ENCODE measurements around the gene MRPL33.

MRPL33 gene

DNA sequence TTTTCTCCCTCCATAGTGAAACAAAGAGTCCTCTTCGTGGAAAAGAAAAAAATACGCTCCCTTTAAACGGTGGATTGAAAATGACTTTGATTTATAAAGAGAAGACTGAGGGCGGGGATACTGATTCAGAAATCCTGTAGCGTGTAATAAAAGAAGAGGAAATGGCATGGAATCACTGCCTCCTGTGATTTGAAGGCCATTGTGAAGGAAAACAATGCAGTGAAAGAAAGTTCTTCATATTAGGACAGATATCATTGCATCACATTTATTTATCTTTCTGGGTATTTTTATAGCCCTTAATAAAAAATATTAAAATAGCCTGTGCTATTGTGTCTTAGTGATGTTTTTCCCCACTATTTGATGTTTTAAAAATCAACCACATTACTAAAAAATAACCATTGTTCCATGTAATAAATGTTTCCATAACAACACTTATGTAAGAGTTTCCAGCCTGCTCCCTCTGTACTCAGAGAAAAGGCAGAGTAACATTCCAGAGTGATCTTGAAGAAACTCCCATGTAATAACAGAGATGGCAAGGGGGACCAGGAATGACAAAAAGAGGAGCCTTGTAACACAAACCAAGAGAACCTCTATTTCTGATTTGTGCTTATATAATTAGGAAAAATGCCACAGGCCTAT lies 8.0 kb downstream of the MRPL33 start:
- DNase-seq, result no peak

- no peak for DNase-seq
Observed at GRCh38 chr2:27781496-27781895, 10.0 kb downstream of the MRPL33 start.

DNA sequence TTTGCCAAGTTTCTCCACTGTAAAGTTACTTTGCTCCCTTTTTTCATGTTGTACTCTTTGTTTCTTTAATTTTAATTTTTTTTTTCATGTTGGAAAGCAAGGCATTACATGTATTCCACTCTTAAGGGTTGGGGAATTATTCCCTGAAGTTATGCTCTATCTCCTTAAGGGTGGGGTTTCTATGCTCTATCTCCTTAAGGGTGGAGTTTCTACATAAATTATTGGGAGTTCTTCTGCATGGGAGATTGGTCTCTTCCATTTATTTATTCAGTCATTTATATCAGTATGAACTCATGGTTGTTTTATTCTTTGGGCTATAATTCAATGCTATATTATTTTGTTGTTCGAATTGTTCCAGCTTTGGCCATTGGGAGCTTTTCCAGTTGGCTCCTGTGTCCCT lies 11.2 kb downstream of the MRPL33 start:
- DNase-seq, result no peak

GRCh38 chr2:27790796-27791195 lies 19.3 kb downstream of the MRPL33 start:
- DNase-seq, result no peak

GRCh38 chr2:27792759-27793158 lies 21.2 kb downstream of the MRPL33 start:
- DNase-seq, result no peak

DNA sequence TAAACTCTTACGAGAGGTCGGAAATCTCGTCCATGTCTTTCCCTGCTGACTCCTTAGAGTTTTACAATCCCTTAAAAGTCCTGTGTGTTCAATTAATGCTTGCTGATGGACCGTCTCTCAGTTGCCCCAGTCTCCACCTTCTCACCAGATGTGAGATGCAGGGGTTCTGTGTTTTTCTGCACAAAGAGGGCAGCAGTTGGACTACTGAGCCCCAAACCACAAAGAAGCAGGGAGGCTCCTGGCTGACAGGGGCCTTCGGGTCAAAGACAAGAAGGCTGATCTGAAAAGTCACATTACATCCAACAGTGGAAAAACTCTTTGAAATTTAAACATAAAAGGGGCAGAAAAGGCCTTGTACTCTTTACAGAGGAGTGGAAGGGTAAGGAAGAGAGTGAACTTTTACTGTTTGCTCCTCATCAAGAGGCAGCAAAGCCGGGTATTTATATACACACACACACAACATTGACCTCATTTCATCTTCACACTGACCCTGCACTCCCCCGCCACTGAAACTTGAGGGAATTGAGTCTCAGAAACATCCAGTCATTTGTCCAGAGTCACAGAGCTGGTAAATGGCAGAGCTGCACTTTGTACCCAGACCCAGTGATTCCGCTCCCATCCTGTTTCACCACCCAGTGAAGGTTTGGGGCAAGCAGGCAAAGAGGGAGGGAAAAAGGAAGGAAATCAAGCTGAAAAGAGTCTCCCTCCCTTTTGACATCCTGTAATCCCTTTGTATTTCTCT lies 23.7 kb downstream of the MRPL33 start:
- no peak for DNase-seq

- no peak for DNase-seq
Observed at GRCh38 chr2:27795868-27796277, 24.4 kb downstream of the MRPL33 start.

- no peak for DNase-seq
Observed at GRCh38 chr2:27796791-27797765, 25.6 kb downstream of the MRPL33 start.

DNA sequence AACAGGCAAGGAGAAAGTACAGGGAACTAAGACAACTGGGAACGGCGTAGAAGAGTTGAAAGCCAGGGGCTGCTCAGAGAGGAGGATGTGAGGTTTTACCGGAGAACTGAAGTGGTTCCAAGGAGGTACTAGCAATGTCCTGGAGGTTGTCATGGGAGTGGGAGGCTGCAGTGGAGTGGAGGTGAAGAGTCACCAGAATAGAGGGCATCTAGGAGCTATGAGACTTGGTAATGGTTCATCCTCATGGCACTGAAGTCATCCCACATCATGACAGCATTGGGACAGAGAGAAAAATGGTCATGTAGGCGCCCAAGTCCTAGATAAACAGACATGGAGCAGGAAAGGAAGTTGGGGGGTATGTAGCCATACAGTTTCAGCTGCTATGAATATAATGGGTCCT lies 26.3 kb downstream of the MRPL33 start:
- DNase-seq, result no peak

GRCh38 chr2:27798486-27798885 lies 27.0 kb downstream of the MRPL33 start:
- no peak for DNase-seq

DNA sequence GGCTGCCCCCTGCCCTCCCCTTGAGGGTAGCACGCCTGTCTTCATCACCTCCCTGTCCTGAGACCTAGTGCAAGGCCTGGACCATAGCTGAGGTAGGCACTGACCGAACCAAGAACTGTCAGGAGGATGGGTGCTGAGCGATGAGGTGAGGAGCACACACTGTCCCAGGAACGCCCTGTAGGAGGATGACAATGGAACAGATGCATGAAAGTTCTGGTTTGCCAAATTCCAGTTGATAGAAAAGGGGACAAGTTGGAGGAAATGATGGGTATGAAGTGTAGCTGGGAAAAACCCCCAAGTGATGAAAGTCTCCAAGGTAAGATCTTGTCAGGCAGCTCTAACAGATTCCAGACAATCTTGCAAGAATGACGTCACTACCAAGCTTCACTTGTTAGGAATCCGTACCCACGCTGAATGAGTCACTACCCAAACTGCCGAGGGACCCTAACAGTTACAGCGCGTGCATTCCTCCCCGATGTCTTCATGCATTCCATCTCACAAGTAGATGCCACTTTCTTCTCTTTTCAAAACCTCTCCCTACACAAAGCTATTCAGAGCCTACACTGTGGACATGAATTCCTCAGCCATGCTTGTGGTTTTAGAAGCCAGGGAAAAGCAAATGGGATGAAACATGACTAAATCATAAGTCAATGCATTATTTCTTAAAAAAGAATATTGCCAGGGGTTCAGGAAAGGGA lies 27.6 kb downstream of the MRPL33 start:
- no peak for DNase-seq

- DNase-seq, result no peak
Observed at GRCh38 chr2:27799646-27800010, 28.1 kb downstream of the MRPL33 start.

- DNase-seq, result no peak
Observed at GRCh38 chr2:27800856-27801255, 29.3 kb downstream of the MRPL33 start.

DNA sequence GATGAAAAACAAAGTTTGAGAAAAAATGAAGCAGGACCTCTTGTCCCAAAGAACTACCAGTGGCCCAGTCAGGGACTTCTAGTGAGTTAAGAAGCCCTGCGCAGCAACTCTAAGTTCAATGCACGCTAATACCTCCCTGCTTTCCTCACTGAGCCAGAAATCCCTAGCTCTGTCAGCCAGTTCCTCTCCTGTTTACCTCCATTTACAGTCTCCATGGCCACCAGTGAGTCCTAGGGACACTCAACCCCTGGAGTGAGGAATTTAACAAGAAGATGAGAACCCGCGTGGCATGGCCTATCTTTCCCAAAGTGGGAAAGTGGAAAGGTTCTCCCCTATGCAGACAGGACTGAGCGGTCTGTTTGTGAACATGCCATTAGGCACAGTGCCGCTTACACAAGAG lies 31.0 kb downstream of the MRPL33 start:
- DNase-seq, result no peak

DNA sequence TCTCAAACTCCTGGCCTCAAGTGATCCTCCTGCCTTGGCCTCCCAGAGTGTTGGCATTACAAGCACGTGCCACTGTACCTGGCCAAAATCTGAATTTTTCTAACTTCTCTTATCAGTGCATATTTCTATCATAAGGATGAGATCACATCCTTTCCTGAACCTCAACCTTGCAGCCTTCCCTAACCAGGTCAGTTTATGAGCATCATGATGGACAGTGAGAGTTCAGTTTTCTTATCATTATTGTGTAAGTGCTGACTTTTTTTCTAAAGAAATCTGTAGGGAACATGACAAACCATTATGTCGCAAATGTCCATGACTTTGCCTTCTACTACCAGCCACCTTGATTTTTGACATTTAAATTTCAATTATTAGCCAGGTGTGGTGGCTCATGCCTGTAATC lies 31.5 kb downstream of the MRPL33 start:
- DNase-seq, result no peak

DNA sequence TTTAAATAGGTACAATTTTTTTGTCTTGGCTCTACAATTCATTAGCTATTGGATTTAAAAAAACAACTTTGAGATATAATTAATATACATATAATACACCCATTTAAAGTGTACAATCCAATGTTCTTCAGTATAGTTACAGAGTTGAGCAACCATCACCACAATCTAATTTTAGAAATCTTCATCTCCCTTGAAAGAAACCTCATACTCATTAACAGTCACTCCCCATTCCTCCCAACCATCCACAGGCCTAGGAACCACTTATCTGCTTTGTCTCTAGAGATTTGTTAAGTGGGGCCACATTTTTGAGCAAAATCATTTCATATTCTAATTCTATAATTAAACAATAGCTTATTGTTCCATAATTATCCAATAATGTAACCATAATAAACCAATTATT lies 32.6 kb downstream of the MRPL33 start:
- no peak for DNase-seq

GRCh38 chr2:27805180-27805579 lies 33.7 kb downstream of the MRPL33 start:
- DNase-seq, result no peak

- no peak for DNase-seq
Observed at GRCh38 chr2:27806311-27807059, 35.0 kb downstream of the MRPL33 start.

DNA sequence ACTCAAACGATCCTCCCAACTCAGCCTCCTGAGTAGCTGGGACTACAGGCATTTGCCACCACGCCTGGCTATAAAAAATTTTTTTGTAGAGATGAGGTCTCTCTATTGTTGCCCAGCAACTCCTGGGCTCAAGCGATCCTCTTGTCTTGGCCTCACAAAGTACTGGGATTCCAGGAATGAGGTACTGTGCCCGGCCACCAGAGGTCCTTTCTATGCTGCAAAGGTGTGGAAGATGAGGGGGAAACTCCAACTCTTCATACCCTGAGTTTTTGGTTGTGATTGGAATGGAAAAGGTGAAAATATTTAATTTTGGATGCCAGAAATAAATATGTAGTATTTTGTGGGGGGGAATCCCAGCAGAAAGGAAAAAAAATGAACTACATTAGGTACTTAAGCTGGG lies 36.0 kb downstream of the MRPL33 start:
- DNase-seq, result no peak

DNA sequence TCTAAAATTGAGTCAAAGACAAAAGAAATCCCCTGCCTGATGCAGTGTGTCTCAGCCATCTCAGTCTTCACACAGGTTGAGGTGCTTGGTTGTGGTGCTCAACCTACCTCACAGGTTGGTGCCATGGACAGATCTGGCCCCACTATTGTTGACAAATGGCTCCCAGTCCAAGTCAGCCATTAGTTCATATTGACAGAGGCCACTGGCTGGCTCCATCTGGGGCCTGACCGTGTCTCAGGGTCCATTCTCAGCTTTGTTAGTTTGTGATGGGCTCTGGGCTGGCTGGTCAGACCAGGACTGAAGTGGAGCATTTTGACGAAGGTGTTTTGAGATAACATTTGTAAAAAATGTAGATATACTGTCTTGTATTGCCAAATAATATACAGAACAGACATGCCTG lies 36.9 kb downstream of the MRPL33 start:
- no peak for DNase-seq

- no peak for DNase-seq
Observed at GRCh38 chr2:27808984-27809383, 37.5 kb downstream of the MRPL33 start.

DNA sequence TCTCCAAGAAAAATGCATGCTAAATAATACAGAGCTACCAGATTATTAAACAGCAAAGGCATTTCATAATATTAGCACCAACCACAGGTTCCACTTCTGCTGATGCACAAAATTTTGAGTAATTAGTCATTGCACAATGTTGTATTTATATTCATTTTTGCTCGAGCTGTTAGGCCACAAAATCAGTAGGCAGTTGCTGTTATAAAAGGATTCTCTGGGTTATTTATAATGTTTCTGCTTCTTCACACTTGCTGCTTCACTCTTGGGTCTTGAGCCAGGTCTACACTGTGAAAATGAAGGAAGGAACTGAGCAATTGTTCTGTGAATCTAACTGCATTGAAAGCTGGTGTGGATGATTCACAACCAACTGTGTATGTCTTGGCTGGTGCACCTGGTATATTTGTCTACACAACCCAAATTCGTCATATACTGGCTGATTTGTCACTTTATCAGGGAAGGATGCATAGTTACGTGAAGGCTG lies 38.3 kb downstream of the MRPL33 start:
- no peak for DNase-seq

All from activated CD4-positive, alpha-beta T cell treated with anti-CD3 and anti-CD28 coated beads, Interleukin-2, amount 50 U/mL, for 16 hours (primary cell).